DMS79 treated with DMSO at 0.1 percent for 48 hours (cell line): ENCODE results near the gene ZACN.

Experiments
- DNase-seq: peaks from one replicate; lab custom pipeline; 2025; lab: John Stamatoyannopoulos, UW

The ZACN gene

DNA sequence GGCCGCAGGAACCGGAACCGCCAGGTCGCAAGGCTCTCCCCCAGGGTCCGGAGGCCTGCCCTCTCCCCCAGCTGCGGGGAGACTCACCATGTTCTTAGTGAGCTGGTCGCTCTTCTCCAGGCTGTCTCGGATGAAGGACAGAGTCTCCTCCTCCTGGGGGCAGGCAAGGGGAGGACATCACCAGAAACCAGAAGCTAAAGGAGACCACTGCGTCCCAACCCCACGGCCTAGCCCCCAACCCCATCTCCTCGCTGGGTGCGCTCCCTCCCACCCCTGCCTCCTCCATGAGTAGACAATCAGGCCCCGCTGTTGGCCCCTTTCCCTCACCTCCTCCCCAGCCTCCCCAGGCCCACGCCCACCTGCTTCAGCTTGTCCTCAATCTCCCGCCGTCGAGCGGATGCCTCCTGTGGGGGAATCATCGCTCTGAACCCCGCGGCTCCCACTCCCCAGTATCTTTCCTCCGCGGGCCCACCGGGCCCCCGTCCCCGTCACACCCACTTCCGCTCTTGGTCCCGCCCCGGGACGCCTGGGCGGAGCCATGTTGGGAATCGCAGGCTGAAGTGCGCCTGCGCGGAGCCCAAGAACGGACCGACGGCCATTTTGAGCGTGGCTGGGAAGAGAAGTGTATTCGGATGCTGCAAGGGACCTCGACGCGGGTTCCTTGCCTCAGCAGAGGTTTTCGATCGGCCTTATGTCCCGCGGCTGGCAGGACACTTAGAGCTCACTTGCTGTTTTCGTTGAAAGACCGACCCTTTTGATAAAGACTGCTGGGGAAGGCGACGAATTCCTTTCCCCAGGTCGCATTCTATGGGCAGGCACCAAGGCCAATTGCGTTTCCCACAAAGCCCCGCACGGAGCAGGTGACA lies 24.5 kb downstream of the ZACN start, which contains the start of gene EXOC7:
TSS of gene EXOC7 (minus strand) at position 514 of the 866 bp plus-strand sequence. CDS start at position 419, 95 bp downstream.
- DNase-seq: peak; percentile 85

DNA sequence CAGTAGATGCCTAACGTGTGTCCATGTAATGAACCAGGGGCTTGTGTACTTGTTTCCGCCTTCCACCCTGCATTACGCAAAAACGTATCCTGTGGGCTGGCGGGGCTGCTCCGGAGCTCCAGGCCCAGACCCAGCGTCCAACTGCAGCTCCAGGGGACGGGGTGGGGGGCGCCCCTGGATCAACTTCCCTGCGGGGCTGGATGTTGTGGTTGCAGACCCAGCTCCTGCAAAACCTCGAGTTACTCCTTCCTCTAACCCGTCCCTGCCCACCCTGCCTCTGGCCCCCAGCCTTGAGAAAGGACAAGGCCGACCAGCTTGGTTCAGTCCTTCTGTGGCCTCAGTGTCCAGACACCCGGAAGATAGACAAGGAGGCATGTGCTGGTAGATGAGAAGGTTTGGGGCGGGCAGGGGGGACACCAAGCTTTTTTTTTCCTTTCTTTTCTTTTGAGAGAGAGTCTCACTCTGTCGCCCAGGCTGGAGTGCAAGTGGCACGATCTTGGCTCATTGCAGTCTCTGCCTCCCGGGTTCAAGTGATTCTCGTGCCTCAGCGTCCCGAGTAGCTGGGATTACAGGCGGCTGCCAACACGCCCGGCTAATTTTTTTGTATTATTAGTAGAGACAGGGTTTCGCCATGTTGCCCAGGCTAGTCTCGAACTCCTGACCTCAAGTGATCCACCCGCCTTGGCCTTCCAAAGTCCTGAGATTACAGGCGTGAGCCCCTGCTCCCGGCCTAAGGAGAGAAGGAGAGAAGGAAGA lies 25.3 kb downstream of the ZACN start:
- DNase-seq: no peak

DNA sequence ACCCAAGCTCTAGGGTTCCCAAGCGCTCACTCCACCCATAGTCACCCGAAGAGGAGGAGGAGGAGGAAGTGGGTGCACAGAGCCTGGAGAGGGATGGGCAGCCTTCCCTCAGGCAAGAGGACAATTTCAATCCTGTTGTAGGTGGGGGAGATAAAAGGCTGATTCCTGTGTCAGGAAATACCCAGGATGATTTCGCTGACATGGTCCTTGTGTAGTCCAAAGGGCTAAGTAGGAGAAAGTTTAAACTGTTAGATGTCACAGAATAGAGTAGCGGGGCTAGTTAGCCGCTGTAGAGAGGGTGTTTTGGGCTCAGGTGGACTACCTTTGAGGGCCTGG lies 25.9 kb downstream of the ZACN start:
- DNase-seq: no peak

DNA sequence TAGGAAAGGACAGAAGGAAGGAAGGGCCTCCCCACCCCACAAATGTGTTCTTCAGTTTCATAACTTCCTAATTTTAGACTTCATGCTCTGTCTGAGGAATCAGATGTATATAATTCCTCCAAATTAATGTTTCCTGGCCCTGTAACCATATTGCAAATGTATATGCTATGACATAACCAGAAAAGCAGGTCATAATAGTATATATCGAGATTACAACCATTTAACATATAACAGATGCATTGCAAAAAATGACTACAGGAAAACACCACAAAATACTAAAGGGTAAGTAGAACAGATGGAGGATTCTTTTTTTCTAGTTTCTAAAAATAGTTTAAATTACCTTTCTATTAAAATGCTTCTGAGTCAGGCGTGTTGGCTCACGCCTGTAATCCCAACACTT lies 27.7 kb downstream of the ZACN start:
- no peak for DNase-seq

DNA sequence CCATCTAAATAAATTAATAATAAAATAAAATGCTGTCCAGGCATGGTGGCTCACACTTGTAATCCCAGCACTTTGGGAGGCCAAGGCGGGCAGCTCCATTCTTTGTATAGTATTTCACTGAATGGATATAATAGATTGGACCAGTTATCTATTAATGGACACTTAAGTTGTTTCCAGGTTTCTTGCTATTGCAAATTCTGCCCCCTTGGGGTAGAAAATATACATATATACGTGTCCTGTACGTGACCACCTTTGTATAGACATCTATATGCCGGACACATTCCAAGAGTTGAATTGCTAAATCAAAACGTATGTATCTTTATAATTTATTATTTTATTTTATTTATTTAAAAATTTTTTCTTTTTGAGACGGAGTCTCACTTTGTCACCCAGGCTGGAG lies 28.5 kb downstream of the ZACN start:
- DNase-seq: no peak

DNA sequence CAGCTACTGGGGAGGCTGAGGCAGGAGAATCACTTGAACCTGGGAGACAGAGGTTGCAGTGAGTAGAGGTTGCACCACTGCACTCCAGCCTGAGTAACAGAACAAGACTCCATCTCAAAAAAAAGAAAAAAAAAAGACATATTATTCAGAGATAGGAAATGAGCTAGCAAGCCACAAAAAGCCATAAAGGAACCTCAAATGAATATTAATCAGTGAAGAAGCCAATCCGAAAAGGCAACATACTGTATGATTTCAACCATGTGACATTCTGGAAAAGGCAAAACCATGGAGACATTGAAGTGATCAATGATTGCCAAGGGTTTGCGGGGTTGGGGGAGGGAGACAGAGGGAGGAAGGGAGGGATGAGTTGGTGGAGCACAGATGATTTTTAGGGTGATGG lies 33.0 kb downstream of the ZACN start:
- DNase-seq: no peak

DNA sequence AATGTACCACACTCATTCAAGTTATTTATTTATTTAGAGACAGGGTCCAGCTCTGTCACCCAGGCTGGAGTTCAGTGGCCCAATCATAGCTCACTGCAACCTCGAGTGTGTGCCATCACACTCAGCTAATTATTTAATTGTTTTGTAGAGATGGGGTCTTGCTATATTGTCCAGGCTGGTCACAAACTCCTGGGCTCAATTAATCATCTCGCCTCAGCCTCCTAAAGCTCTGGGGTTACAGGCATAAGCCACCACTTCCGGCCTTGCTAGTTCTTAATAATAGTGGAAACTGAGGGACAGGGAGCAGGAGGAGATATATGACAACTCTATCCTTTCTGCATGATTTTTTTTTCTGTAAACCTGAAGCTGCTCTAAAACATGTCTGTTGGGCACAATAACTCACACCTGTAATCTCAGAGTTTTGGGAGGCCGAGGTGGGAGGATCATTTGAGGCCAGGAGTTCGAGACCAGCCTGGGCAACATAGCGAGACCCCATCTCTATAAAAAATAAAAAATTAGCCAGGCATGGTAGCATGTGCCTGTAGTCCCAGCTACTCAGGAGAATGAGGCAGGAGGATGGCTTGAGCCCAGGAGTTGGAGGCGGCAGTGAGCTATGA lies 36.3 kb downstream of the ZACN start:
- no peak for DNase-seq

DNA sequence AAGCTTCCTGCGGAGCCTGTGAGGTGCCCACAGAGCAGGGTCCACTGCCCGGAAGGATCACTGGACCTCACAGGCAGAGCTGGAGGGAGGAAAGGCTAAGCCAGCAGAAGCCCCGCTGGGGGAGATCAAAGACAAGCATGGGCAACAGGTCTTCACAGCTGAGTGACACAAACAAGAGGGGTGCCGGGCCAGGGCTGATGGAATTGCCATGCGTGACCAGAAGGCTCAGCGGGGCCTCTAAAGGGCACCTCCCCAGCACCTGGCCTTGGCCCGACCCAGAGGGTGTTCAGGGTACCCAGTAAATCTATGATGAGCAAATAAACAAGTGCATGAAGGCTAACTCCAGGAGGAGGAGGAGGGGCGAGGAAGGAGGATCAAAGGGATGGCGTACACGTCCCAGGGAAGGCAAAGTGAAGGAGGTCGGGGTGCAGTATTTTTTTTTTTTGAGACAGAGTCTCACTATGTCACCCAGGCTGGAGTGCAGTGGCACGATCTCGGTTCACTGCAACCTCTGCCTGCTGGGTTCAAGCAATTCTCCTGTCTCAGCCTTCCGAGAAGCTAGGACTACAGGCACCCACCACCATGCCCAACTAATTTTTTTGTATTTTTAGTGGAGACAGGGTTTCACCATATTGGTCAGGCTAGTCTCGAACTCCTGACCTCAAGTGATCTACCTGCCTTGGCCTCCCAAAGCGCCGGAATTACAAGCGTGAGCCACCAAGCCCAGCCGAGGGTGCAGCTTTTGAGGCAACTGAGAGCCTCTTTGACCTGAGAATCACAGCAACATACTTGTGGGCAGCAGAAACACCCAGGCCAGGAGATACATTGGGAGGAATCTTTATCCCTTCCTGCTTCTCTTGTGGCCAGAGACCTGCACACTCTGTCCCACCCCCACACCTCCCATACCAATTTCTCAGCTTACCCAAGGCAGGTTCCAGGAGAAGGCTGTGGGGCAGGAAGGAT lies 40.7 kb downstream of the ZACN start:
- no peak for DNase-seq

DNA sequence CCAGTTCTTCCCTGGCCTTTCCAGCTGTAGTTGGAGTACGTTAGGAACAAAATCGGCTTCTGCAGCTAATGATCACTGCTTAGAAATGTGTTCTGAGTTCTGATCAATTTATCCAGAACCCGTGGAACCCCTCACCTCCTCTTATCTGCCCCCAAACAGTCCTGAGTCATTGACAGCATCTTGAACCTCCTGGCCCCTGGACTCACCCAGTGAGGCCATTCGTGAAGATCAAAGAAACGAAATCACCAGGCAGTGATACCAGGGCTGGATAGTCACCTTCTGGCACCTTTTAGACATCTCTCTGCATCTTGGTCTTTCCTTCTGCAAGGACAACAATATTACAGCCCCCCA lies 41.7 kb downstream of the ZACN start:
- no peak for DNase-seq

DNA sequence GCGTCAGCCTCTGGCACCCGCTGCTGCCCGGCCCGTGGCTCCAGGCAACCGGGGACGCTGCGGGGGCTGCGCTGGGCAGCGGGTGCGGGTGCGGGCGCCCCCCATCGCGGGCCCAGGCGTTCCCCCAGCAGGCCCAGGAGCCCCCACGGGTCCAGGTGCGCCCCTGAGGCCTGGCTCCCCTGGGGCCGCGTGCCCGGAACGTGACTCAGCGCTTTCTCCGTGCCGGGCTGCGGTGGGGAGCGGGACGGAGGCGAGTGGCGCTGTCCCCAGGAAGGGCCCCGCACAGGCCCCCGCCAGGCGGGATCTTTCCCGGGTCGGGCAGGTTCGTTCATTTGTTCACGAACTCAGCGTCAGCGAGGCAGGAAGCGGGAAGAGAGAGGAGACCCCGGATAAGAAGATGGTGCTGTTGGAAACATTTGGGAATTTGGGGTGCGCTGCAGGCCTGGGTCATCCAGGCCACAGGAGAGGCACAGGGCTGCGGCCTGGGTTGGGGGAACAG lies 43.0 kb downstream of the ZACN start:
- no peak for DNase-seq

DNA sequence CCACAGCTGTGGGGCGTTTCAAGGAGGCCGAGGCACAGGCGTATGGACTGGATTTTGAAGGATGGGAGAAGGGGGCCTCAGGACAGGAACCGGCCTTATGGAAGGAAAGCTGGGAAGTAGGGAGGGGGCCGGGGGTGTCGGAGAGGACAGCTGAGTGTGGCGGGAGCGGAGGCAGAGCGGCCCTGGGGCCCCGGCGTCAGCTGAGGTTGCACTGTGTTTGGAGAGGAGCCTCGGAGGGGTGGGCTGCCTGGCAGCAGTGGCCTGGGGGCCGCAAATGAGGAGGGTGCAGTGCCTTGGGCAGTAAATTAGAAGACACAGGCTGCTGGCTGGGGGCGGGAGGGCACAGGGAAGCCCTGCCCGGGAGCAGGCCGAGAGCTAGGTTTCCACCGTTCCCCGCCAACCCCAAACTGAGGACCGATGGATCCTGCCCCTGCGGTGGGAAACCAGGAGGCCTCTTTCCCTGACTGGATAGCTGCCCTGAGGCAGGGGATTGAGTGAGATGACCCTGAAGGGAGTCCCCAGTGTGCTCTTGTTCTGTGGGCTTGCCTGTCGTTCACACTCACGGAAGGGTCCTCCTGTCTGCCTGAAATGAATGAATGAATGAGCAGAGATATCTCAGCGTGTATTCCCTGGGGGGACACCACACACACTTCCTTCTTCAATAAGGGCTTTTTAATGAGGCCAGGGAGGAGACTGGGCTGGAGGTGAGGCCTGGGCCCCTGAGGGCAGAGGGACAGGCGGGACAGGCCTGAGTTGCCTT lies 43.6 kb downstream of the ZACN start:
- no peak for DNase-seq

DNA sequence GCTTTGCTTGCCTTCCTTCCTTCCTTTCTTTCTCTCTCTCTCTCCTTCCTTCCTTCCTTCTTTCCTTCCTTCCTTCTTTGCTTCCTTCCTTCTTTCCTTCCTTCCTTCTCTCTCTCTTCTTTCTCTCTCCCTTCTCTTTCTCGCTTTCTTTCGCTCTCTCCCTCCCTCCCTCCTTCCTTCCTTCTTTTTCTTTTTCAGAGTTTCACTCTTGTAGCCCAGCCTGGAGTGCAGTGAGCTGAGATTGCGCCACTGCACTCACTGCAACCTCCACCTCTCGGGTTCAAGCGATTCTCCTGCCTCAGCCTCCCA lies 44.2 kb downstream of the ZACN start:
- no peak for DNase-seq

DNA sequence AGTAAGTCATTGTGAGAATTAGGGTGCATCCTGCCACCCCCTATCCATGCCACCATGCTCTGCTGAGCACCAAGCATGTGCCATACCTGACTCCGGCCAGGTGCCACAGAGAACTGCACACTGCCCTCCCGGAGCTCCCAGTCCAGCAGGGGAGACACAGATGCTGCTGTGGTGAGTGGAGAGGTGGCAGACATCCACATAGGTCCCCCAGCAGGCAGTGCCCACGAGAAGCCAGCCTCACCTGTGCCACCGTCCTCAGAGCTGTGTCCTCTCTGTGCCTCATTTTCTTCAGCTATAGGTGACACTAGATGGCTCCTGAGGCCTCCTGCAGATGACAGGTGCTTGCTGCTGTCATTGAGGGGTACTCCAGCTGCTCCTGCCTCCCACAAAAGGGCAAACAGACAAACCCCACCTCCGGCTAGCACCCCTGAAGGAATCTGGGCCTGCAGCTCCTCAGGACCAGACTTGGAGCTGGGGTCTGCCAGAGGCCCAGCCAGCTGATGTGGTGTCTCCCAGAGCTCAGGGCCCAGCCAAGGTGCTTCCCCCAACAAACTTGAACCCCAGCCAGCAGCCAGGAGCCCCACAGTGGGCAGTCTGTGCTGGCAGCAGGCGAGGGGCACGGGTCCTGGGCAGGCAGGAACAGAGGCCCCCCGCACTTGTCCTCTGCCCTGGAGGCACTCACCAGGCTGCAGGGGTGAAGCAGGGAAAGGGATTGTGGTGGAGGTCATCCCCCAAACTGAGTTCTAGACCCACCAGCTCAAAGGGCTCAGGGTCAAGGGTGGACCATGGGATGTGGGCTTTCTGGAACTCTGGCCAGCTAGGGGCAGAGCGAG lies 45.0 kb downstream of the ZACN start:
- no peak for DNase-seq

DNA sequence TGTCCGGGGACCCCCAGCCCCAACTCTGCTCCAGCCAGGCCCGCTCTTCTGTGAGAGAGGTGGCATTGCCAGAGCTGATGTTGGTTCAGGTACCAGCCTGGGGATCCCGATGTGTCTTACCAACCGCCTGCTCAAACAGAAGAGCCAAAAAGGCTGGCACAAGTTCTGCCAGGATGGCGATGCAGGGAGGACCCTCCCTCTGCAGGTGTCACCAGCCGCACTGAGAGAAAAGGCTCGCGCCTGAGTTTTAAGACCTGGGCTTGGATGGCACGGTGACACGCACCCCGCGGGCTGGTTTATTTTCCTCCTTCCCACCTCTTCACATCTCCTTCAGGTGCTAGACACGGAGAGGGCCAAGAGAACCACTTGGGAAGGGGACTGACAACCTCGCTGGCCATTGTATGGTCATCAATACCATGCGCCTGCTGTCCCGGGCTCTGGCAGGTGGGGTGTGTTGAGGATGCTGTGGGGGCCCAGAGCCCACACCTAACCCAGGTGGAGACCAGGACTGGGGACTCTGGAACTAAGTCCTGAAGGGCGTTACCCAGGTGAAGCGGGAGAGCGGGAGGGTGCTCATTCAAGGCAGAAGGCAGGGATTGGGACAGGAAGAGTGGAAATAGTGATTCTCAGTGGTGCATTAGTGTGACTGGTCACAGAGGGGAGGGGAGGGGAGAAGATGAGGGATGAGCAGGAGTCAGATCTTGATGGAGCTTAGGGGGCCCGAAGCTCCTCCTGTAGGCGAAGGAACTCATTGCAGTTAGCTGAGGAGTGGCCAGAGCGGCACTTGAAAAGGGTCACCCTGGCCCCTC lies 45.8 kb downstream of the ZACN start:
- DNase-seq: no peak

DNA sequence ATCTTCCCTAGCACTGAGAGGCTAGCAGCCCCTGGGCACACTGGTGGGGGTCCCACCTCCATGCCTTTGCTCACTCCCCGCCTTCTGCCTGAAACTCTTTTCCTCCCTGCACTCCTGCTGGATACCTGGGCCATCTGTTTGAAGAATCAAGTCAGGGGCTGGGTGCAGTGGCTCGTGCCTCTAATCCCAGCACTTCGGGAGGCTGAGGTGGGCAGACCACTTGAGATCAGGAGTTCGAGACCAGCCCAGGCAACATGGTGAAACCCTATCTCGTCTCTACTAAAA lies 46.4 kb downstream of the ZACN start:
- DNase-seq: no peak

DNA sequence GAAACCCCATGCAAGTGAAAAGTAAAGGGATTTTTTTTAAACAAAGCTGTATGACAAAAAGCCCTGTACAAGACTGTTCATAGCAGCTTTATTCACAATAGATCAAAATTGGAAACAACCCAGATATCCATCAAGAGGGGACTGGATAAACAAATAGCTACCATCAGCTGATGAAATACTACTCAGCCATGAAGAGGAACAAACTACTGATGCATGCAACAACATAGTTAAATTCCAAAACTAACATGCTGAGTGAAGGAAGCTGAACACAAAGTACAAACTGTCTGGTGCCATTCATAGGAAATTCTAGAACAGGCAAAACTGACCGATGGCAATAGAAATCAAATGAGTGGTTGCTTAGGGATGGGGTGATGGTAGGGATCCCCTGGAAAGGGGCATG lies 46.9 kb downstream of the ZACN start:
- no peak for DNase-seq

DNA sequence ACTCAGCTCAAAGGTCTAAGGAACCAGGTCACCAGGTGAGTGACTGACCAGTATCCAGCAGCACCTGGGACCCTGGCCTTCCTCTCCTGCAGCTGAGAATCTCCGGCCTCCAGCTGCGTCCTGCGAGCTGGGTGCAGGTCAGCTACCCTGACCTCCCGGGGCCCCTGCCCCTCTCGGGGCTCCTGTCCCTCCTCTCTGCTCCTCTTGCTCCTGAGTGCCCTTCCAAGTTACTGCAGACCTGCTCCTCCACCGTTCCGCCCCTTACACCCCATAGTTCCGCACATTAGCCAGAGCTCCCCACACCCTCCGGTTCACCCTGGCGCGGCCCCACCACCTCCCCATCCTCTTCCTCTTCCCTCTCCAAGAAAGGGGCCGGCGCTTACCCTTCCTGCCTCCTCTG lies 51.5 kb downstream of the ZACN start:
- no peak for DNase-seq

DNA sequence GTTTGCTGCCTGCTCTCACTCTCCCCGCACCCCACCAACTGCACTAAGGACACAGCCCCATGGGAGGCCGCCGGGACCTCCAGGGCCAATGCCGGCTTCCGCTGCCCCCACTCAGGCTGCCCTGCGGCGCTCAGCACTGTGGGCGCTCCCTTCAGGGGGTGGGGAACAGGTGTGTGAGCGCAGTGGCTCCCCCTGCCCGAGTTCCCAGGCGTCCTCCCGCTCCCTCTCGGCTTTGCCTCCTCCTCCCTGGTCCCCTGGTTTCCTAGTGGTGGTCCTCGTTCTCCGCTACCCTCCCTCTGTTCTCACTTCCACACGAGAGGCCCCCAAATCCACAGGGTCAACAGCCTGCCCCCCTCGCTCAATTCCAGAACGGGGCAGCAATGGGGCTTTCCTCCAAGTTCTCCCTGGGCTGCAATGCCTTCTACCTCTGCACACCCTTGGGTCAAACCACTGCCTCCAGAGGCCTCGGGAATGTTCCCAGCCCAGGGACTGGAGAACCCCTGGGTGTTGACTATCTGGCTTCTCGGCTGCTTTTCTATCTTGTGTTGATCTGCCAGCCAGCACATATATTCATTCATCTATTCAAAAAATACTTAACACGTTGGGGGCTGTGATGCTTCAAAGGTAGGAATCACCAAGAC lies 52.2 kb downstream of the ZACN start:
- no peak for DNase-seq
